ENCODE results near the gene KCTD17.

- TF ChIP-seq RXRA (IDR thresholded peaks at IDR 0.05) (no peak), HNF4A (conservative IDR thresholded peaks at IDR 0.05) (no peak), RAD21 (IDR thresholded peaks at IDR 0.05) (no peak), YY1 (IDR thresholded peaks at IDR 0.05) (no peak), CTCF (IDR thresholded peaks at IDR 0.05; ENCODE audit: low read depth, low read length, missing input control) (no peak), JUND (IDR thresholded peaks at IDR 0.05) (no peak), FOXA1 (IDR thresholded peaks at IDR 0.05) (no peak), REST (IDR thresholded peaks at IDR 0.05) (no peak), ATF3 (IDR thresholded peaks at IDR 0.05) (no peak), ZBTB33 (IDR thresholded peaks at IDR 0.05) (no peak), EGR1 (IDR thresholded peaks at IDR 0.05; ENCODE audit: low read depth in 2 of 2) (no peak), MAX (IDR thresholded peaks at IDR 0.05) (no peak)
Measured at GRCh38 chr22:37060801-37061610, 9.5 kb downstream of the KCTD17 start.
